NOMO-1 treated with DMSO at 0.1 percent for 48 hours (cell line): ENCODE results near the gene TCF15.
"Not testable (repeated sequence)": the region's sequence is repeated elsewhere in the genome, so short reads cannot be mapped to it uniquely, and the experiment has no call there.

Source experiments
- DNase-seq: peaks from one replicate; lab custom pipeline; 2025; ENCODE audit not compliant: unreplicated experiment; lab: John Stamatoyannopoulos, UW

Gene TCF15

GRCh38 chr20:584161-584970 is 25.7 kb downstream of the TCF15 start:
- DNase-seq = no peak

- DNase-seq = peak; percentile 46
Observed at GRCh38 chr20:582204-582603, 27.9 kb downstream of the TCF15 start.

- not testable (repeated sequence) for DNase-seq
Observed at GRCh38 chr20:578940-579690, 31.0 kb downstream of the TCF15 start.

GRCh38 chr20:577167-577791 is 32.8 kb downstream of the TCF15 start:
- peak; percentile 54 for DNase-seq

GRCh38 chr20:576156-576555 is 34.0 kb downstream of the TCF15 start:
- DNase-seq = no peak

GRCh38 chr20:575230-575629 is 34.9 kb downstream of the TCF15 start:
- no peak for DNase-seq

GRCh38 chr20:574297-574942 is 35.7 kb downstream of the TCF15 start:
- no peak for DNase-seq

GRCh38 chr20:573414-574296 is 36.5 kb downstream of the TCF15 start:
- no peak for DNase-seq

GRCh38 chr20:572727-573126 is 37.4 kb downstream of the TCF15 start:
- DNase-seq = no peak

GRCh38 chr20:571754-572441 is 38.2 kb downstream of the TCF15 start:
- no peak for DNase-seq

GRCh38 chr20:568673-569415 is 41.3 kb downstream of the TCF15 start:
- DNase-seq = no peak

GRCh38 chr20:568097-568652 is 41.9 kb downstream of the TCF15 start:
- DNase-seq = no peak

- no peak for DNase-seq
Observed at GRCh38 chr20:564192-564591, 45.9 kb downstream of the TCF15 start.

- DNase-seq = no peak
Observed at GRCh38 chr20:563187-563586, 46.9 kb downstream of the TCF15 start.

- no peak for DNase-seq
Observed at GRCh38 chr20:562232-562897, 47.7 kb downstream of the TCF15 start.

GRCh38 chr20:561437-562231 is 48.5 kb downstream of the TCF15 start:
- peak; percentile 62 for DNase-seq

GRCh38 chr20:560680-561079 is 49.4 kb downstream of the TCF15 start:
- no peak for DNase-seq
